CD4-positive, alpha-beta T cell treated with Interferon gamma for 1 hour (primary cell): ENCODE data around the gene SF3B3.
"Not testable (repeated sequence)": the region's sequence is repeated elsewhere in the genome, so short reads cannot be mapped to it uniquely, and the experiment has no call there.

Experiments
- DNase-seq: peaks from one replicate; pipeline ENCODE4 v3.0.0-alpha.2; 2020

The SF3B3 gene

DNA sequence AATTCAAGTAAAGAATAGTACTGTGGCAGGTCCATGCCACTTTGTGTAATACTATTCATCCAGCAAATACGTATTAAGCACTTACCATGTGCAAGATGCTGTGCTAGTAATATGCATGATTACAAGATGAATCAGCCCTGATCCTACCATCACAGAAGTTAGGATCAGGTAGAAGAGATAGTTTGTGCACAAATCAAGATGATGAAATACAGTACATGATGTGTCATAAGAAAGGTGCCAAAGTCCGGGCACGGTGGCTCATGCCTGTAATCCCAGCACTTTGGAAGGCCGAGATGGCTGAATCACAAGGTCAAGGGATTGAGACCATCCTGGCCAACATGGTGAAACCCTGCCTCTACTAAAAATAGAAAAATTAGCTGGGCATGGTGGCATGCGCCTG lies 11.2 kb upstream of the SF3B3 start:
- no peak for DNase-seq

DNA sequence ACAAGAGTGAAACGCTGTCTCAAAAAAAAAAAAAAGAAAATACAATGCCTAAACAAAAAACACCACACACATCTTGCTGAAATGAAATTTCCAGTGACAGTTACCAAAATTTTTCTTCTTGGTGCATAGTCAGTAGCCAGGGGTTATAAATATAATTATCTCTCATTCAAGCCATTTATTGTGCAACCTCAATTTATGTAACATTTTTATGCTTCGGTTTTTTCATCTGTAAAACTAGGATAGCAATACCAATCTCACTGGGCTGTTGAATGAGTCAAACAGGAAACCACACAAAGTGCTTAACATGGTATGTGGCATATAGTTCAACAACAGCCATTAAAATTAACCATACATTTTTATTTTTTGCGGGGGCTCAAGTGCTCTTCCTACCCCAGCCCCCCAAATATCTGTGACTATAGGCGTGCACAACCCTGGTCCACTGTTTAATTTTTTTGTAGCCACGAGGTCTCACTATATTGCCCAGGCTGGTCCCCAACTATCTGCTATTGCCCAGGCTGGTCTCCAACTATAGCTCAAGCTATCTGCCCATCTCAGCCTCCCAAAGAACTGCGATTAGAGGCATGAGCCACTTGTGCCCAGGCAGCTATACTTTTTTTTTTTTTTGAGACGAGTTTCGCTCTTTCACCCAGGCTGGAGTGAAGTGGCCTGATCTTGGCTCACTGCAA lies 2.9 kb upstream of the SF3B3 start:
- DNase-seq = no peak

DNA sequence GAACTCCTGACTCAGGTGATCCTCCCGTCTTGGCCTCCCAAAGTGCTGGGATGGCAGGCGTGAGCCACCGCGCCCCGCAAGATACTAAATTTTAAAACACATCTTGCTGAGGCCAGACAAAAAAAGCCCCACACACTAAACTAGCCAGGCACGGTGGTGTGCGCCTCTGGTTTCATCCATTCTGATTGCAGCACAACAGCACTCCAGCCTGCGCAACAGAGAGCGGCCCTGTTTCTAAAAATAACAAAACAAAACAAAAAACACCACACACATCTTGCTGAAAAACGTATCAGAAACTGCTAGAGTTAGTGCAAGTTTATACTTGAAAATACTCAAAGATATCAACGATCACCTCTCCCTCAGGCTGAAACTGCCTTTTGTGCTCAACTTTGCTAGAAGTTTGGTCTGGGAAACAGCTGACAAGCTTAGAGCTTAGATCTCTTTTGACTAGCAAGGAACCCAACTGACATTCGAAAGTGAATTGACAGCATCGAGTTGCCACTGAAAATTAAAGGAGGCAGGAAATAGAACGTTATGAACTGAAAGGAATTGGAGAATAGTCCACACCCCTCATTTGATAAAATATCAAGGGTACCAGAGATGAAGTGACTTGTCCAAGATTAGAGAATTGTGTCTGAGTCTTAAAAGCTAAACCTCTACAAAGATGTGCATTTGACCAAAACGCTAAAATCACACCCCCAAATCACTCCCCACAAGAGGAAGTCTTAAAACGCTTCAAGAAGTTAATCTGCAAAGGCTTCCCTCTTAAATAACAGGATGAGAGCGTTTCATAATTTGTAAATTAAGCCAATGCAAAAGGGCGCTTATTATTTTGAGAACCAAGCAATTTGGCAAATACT lies 1.2 kb upstream of the SF3B3 start:
- DNase-seq = no peak

GRCh38 chr16:70523076-70523742 lies 407 bp upstream of the SF3B3 start, which contains the start of gene COG4:
COG4 (minus strand) TSS chr16:70523554; CDS start chr16:70523543, 11 bp downstream.
- peak; percentile 88 for DNase-seq

DNA sequence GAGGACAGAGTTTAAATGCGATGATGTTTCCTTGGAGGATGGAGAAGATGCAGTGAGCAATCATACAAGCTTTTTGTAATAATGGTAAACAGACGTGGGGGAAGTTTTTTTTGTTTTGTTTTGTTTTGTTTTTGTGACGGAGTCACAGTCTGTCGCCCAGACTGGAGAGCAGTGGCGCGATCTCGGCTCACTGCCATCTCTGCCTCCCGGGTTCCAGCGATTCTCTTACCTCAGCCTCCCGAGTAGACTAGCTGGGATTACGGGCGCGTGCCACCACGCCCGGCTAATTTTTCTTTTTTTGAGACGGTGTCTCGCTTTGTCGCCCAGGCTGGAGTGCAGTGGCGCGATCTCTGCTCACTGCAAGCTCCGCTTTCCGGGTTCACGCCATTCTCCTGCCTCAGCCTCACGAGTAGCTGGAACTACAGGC lies 796 bp downstream of the SF3B3 start:
- DNase-seq = peak; percentile 29

DNA sequence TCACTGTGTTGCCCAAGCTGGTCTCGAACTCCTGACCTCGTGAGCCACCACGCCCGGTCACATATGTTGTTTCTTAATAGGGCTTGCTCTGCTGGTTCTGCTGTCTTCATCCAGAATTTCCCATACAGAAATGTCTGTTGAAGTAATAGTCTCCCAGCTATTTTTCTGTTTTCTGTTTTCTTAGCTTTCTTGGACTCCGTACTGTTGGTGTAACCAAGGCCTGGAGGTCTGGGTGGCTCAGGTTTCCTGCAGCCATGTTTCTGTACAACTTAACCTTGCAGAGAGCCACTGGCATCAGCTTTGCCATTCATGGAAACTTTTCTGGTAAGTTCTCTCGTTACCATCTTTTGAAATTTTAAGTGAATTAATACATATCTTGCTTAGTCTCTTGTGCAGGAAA lies 2.8 kb downstream of the SF3B3 start:
- DNase-seq = no peak

DNA sequence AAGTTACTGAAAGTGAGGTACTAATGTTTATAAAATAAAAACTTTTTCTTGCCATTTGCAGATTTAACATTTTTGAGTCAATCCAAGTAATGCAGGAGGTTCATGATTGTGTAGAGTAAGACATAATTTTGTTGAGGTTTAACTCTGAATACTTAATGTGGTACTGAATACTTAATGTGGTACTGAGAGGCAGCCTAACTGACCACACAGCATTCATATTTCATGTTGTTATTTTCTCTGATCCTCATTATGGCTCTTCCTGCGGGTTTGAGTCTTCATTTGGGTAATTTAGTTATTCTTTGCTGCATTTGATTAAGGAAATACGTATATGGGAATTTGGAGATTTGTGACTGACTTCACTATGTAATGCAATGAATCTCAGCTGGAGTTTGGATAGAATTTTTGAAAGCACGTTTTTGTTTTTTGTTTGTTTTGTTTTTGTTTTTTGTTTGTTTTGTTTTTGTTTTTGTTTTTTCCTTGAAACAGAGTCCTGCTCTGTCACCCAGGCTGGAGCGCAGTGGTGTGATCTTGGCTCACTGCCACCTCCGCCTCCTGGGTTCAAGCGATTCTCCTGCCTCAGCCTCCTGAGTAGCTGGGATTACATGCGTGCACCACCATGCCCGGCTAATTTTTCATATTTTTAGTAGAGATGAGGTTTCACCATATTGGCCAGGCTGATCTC lies 3.8 kb downstream of the SF3B3 start:
- no peak for DNase-seq

- DNase-seq = no peak
Observed at GRCh38 chr16:70529051-70529777, 5.6 kb downstream of the SF3B3 start.

DNA sequence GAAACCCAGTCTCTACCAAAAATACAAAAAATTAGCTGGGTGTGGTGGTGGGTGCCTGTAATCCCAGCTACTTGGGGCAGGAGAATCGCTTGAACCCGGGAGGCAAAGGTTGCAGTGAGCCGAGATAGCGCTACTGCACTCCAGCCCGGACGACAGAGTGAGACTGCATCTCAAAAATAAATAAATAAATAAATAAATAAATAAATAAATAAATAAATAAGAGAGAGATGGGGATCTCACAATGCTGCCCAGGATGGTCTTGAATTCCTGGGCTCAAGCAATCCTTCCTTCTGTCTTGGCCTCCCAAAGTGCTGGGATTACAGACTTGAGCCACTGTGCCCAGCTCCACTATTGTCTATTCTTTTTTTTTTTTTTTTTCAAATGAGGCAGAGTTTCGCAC lies 6.3 kb downstream of the SF3B3 start:
- DNase-seq = not testable (repeated sequence)

DNA sequence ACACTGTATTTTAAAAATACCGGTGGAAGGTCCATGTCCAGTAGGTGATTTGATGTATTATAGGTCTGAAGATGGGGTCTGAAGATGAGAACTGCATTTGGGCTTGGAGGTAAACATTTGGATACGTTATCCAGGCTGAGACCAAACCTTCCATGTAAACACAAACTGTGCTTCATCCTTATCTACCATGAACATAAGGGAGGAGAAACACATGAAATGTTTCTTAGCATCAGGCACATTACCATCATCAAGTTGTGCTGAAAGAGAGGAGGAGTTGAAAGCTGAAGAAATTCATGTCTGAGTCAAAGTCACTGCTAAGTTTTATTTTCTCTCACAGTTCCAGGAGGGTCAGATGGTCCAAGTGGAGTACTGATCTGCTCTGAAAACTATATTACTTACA lies 11.4 kb downstream of the SF3B3 start:
- DNase-seq = no peak

- no peak for DNase-seq
Observed at GRCh38 chr16:70540994-70541393, 17.4 kb downstream of the SF3B3 start.

DNA sequence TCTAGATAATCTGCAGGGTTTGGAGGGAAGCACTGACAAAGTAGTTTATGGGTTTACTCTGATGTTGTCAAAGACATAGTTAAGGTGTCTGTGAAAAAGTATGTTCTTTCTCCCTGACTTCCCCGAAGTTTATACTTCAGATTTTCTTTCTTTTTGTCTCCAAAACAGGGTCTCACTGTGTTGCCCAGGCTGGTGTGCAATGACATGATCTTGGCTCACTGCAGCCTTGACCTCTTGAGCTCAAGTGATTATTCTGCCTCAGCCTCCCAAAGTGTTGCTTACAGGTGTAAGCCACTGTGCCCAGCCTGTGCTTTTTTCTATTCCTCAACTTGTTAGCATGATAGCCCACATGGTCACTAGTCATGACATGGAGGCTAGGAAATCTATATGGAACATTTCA lies 20.9 kb downstream of the SF3B3 start:
- DNase-seq = no peak

- DNase-seq = no peak
Observed at GRCh38 chr16:70548936-70549335, 25.3 kb downstream of the SF3B3 start.

GRCh38 chr16:70550082-70550481 lies 26.5 kb downstream of the SF3B3 start:
- no peak for DNase-seq

- no peak for DNase-seq
Observed at GRCh38 chr16:70551788-70552187, 28.2 kb downstream of the SF3B3 start.

DNA sequence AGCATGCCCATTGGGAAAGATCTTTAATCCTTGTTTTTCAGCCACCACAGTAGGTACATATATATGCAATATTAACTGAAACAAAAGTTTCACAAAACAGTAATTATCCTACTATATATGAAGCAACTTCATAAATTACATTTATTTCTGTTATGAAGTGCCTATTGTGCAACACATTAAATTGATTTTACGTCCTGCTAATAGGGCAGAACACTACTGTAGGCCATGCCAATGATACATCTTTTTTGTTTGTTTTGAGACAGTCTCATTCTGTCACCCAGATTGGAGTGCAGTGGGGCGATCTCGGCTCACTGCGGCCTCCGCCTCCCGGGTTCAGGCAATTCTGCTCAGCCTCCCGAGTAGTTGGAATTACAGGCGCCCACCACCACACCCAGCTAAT lies 29.1 kb downstream of the SF3B3 start:
- no peak for DNase-seq

GRCh38 chr16:70553645-70554044 lies 30.0 kb downstream of the SF3B3 start:
- DNase-seq = no peak

DNA sequence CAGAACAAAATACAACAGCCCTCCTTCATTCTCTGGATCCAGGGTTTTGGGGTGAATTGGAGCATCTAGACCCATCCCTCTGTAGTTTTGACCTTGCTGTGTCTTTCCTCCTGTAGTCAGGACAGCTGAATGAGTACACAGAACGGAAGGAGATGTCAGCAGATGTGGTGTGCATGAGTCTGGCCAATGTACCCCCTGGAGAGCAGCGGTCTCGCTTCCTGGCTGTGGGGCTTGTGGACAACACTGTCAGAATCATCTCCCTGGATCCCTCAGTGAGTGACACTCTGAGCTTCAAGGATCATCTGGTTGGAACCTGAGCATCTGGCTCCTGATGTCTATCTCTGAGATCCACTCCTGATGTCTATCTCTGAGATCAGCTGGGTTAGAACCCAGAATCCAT lies 32.4 kb downstream of the SF3B3 start:
- no peak for DNase-seq

- DNase-seq = no peak
Observed at GRCh38 chr16:70561623-70562022, 38.0 kb downstream of the SF3B3 start.

- DNase-seq = no peak
Observed at GRCh38 chr16:70563636-70564035, 40.0 kb downstream of the SF3B3 start.

DNA sequence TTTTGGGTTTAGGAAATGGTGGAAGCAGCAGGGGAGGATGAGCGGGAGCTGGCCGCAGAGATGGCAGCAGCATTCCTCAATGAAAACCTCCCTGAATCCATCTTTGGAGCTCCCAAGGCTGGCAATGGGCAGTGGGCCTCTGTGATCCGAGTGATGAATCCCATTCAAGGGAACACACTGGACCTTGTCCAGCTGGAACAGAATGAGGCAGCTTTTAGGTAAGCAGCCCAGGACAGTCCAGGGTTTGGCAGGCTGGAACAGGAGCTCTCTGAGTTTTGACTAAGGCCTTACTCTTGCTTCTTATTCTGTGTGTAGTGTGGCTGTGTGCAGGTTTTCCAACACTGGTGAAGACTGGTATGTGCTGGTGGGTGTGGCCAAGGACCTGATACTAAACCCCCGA lies 41.4 kb downstream of the SF3B3 start:
- DNase-seq = no peak

DNA sequence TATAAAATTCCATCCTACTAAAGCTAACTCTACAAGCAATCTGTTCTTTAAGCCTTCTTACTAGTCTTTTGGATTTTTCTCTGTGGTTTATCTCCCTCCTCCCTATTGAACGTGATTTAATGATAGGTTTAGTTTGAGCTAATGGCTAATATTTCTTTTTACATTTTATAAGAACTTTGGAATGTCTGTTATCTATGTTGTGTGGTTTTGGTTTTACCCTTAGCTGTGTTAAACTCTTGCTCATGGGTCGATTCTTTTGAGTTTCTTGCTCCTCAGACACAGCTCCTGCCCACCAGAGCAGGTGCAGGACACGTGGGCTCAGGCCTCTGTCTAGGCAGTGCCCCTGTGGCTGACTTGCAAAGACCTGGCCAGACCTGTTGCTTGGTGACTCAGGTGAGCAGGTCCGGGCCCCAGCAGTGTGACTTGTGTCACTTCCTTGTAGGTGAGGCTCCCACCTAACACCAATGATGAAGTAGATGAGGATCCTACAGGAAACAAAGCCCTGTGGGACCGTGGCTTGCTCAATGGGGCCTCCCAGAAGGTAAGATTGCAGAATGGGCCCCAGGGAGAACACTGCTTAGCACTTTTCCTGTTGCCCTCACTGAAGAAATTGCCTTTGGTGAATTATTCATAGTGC lies 45.1 kb downstream of the SF3B3 start:
- DNase-seq = no peak
